Stimulated activated CD8-positive, alpha-beta memory T cell treated with anti-CD3 and anti-CD28 coated beads, Interleukin-4, amount 100 ng/mL, for 48 hours (primary cell): ENCODE measurements around the gene ITGB8.

Experiments used
- DNase-seq: peaks from one replicate; pipeline ENCODE4 v3.0.0-alpha.2; 2020

Gene ITGB8

GRCh38 chr7:20344396-20344795, 13.7 kb downstream of the ITGB8 start:
- no peak for DNase-seq

GRCh38 chr7:20346577-20346976, 15.9 kb downstream of the ITGB8 start:
- DNase-seq = no peak

- no peak for DNase-seq
These were observed 17.0 kb downstream of the ITGB8 start for GRCh38 chr7:20347680-20348079.

GRCh38 chr7:20348125-20348807, 17.6 kb downstream of the ITGB8 start:
- no peak for DNase-seq

- DNase-seq = no peak
These were observed 19.8 kb downstream of the ITGB8 start for GRCh38 chr7:20350518-20350951.

- no peak for DNase-seq
These were observed 20.4 kb downstream of the ITGB8 start for GRCh38 chr7:20350996-20351692.

GRCh38 chr7:20351901-20352300, 21.2 kb downstream of the ITGB8 start:
- no peak for DNase-seq

- no peak for DNase-seq
These were observed 22.0 kb downstream of the ITGB8 start for GRCh38 chr7:20352573-20353306.

- DNase-seq = no peak
These were observed 24.2 kb downstream of the ITGB8 start for GRCh38 chr7:20354610-20355528.

GRCh38 chr7:20358106-20358505, 27.4 kb downstream of the ITGB8 start:
- no peak for DNase-seq

- no peak for DNase-seq
These were observed 28.1 kb downstream of the ITGB8 start for GRCh38 chr7:20358762-20359282.

GRCh38 chr7:20359341-20359963, 28.8 kb downstream of the ITGB8 start:
- DNase-seq = no peak

- DNase-seq = no peak
These were observed 32.0 kb downstream of the ITGB8 start for GRCh38 chr7:20362574-20363253.

- DNase-seq = no peak
These were observed 34.0 kb downstream of the ITGB8 start for GRCh38 chr7:20364571-20365196.

GRCh38 chr7:20365486-20365885, 34.8 kb downstream of the ITGB8 start:
- no peak for DNase-seq

- no peak for DNase-seq
These were observed 43.7 kb downstream of the ITGB8 start for GRCh38 chr7:20374399-20374798.

GRCh38 chr7:20376796-20377195, 46.1 kb downstream of the ITGB8 start:
- no peak for DNase-seq

GRCh38 chr7:20381406-20382034, 50.8 kb downstream of the ITGB8 start:
- DNase-seq = no peak

- DNase-seq = no peak
These were observed 52.7 kb downstream of the ITGB8 start for GRCh38 chr7:20383351-20383750.

GRCh38 chr7:20385126-20385525, 54.4 kb downstream of the ITGB8 start:
- no peak for DNase-seq
